Measurements from ENCODE around the gene UPF3A.

The UPF3A gene

DNA sequence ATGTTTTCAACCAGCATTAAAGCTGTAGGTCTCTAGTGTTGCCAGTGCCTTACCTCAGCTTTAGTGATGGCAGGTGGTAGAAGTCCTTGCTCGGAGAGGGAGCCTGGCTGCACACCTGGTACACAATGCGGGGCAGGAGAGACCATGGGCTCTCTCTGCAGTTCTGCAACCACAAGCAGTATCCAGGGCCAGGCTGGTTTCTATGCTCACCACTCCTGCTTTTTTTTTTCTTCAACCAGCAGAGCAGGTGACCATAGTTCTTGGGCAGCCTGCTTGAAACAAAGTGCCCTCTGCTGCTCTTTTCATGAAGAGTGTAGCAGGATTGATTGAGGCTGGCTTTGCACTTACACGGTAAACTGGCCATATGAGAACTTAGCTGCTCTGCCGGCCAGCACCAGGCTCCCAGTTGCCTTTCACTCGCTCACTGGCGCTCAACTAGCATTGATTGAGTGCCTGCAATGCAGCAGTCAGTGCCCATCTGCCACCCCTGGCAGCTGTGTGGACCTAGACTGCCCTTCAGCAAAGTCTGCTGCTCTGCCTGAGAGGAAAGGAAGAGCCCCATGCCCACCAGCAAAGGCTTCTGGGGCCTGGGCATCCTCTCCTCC, 28.5 kb downstream of the UPF3A start:
- TF ChIP-seq SIN3A (IDR thresholded peaks at IDR 0.05; ENCODE audit: borderline replicate concordance, insufficient read depth, low read length) (no peak), FOXP2 (optimal IDR thresholded peaks at IDR 0.05; ENCODE audit: borderline replicate concordance, extremely low read depth, extremely low read length, insufficient read depth) (no peak), TAF1 (IDR thresholded peaks at IDR 0.05; ENCODE audit: borderline replicate concordance, insufficient read depth, low read length) (no peak), POLR2AphosphoS5 (IDR thresholded peaks at IDR 0.05; ENCODE audit: low read depth, low read length) (no peak)
- TF ChIP-seq, protein P1, sequence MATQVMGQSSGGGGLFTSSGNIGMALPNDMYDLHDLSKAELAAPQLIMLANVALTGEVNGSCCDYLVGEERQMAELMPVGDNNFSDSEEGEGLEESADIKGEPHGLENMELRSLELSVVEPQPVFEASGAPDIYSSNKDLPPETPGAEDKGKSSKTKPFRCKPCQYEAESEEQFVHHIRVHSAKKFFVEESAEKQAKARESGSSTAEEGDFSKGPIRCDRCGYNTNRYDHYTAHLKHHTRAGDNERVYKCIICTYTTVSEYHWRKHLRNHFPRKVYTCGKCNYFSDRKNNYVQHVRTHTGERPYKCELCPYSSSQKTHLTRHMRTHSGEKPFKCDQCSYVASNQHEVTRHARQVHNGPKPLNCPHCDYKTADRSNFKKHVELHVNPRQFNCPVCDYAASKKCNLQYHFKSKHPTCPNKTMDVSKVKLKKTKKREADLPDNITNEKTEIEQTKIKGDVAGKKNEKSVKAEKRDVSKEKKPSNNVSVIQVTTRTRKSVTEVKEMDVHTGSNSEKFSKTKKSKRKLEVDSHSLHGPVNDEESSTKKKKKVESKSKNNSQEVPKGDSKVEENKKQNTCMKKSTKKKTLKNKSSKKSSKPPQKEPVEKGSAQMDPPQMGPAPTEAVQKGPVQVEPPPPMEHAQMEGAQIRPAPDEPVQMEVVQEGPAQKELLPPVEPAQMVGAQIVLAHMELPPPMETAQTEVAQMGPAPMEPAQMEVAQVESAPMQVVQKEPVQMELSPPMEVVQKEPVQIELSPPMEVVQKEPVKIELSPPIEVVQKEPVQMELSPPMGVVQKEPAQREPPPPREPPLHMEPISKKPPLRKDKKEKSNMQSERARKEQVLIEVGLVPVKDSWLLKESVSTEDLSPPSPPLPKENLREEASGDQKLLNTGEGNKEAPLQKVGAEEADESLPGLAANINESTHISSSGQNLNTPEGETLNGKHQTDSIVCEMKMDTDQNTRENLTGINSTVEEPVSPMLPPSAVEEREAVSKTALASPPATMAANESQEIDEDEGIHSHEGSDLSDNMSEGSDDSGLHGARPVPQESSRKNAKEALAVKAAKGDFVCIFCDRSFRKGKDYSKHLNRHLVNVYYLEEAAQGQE (IDR thresholded peaks at IDR 0.05; ENCODE audit: insufficient read depth in 1 of 2, low read depth in 2 of 2, low read length in 2 of 2), result no peak

DNA sequence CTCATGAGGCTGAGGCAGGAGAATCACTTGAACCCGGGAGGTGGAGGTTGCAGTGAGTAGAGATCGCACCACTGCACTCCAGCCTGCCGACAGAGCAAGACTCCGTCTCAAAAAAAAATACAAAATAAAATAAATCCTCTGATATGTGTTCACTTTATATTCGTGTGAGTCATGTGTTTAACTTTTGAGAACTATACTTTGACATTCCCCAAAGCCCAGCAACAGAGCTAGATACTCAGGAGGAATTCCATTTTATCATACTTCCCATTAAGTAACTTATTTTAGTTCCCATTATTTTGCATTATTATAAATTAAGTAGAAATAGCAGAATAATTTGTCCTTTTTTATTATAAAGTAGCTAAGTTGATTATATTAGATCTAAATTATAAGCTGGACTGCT, 29.6 kb downstream of the UPF3A start:
- TF ChIP-seq, protein P1 (IDR thresholded peaks at IDR 0.05; ENCODE audit: insufficient read depth in 1 of 2, low read depth in 2 of 2, low read length in 2 of 2), result no peak
- TF ChIP-seq POLR2AphosphoS5 (IDR thresholded peaks at IDR 0.05; ENCODE audit: low read depth, low read length) (no peak), FOXP2 (optimal IDR thresholded peaks at IDR 0.05; ENCODE audit: borderline replicate concordance, extremely low read depth, extremely low read length, insufficient read depth) (no peak), SIN3A (IDR thresholded peaks at IDR 0.05; ENCODE audit: borderline replicate concordance, insufficient read depth, low read length) (no peak), TAF1 (IDR thresholded peaks at IDR 0.05; ENCODE audit: borderline replicate concordance, insufficient read depth, low read length) (no peak)

DNA sequence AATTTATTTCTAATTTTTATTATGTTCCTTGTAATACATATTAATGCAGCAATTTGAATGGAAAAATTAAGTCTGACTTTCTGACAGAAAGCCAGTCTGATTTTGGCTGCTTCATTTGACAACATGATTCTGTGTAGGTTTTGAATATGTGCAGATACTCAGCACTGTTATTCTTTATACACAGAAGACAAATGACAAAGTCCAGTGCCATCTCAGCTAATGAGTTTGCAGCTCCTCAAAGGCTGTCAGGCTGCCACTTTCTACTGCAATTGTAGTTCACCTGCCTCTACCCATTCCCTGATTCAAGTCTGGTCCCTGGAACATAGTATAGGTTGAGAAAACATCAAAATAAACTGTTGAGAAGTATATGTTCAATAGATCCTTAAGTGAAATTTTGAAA, 30.0 kb downstream of the UPF3A start:
- TF ChIP-seq, protein P1 (IDR thresholded peaks at IDR 0.05; ENCODE audit: insufficient read depth in 1 of 2, low read depth in 2 of 2, low read length in 2 of 2), result no peak
- no peak for TF ChIP-seq POLR2AphosphoS5 (IDR thresholded peaks at IDR 0.05; ENCODE audit: low read depth, low read length)
- TF ChIP-seq TAF1 (IDR thresholded peaks at IDR 0.05; ENCODE audit: borderline replicate concordance, insufficient read depth, low read length), result no peak
- TF ChIP-seq SIN3A (IDR thresholded peaks at IDR 0.05; ENCODE audit: borderline replicate concordance, insufficient read depth, low read length), result no peak

DNA sequence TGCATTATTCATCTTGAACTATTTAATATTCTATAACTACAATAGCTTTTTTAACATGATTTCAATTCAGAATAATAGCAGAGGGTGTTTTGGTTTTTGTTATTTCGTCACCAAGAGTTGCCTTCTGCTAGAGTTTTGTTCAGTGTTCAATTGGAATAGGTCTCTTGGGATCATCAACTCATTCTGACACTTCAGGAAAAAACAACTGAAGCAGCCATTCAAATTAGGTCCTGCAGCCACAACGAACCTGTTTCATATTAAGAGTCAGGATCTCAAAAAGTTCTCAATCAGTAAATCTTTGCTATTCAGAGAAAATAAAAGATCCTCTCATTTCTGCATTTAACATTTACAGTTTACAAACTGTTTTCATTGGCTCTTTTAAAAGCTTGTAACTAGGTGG, 30.5 kb downstream of the UPF3A start:
- no peak for TF ChIP-seq TAF1 (IDR thresholded peaks at IDR 0.05; ENCODE audit: borderline replicate concordance, insufficient read depth, low read length)
- TF ChIP-seq, protein P1 (IDR thresholded peaks at IDR 0.05; ENCODE audit: insufficient read depth in 1 of 2, low read depth in 2 of 2, low read length in 2 of 2), result no peak
- TF ChIP-seq FOXP2 (optimal IDR thresholded peaks at IDR 0.05; ENCODE audit: borderline replicate concordance, extremely low read depth, extremely low read length, insufficient read depth), result no peak
- no peak for TF ChIP-seq SIN3A (IDR thresholded peaks at IDR 0.05; ENCODE audit: borderline replicate concordance, insufficient read depth, low read length)
- TF ChIP-seq POLR2AphosphoS5 (IDR thresholded peaks at IDR 0.05; ENCODE audit: low read depth, low read length), result no peak
